Fibroblast of the aortic adventitia (primary cell): ENCODE measurements around the gene ATG13. TPM values are rescaled to one million over a fixed set of nuclear protein-coding genes. Genes with fewer than 3 reads are reported as not detected.
"Not testable (repeated sequence)": the region's sequence is repeated elsewhere in the genome, so short reads cannot be mapped to it uniquely, and the experiment has no call there.

ENCODE experiments used
- DNase-seq: peaks from one replicate; pipeline ENCODE4 v3.0.0-alpha.2; 2010; ENCODE audit warnings: low read depth
- H3K4me3 ChIP-seq: 2 replicates; pipeline ENCODE4 v1.5.1; 2011; ENCODE audit warnings: low read depth, mild to moderate bottlenecking, control low read depth, low read length, moderate library complexity
- CTCF ChIP-seq: IDR thresholded peaks from 2 replicates; pipeline ENCODE4 v1.5.1; 2011; ENCODE audit warnings: mild to moderate bottlenecking, low read length, control low read depth, inconsistent platforms; ENCODE audit not compliant: insufficient read depth
- total RNA-seq: library from RNA; depleted of rRNA; stranded (reverse); fragments of >200 nt; gene quantifications from 2 replicates; pipeline ENCODE4 v1.2.3, GENCODE V29; 2012; ENCODE audit warnings: low replicate concordance

Gene ATG13
- total RNA-seq, 1 donor: 58.8 TPM

GRCh38 chr11:46711303-46711702, 94.0 kb downstream of the ATG13 start:
- peak; percentile 51 for DNase-seq
- TF ChIP-seq CTCF: no peak
- H3K4me3 ChIP-seq: no peak overlapping the region

- H3K4me3 ChIP-seq: no peak overlapping the region
- DNase-seq: no peak
These were observed 95.7 kb downstream of the ATG13 start for GRCh38 chr11:46712874-46713576.

GRCh38 chr11:46717825-46718154, 100.4 kb downstream of the ATG13 start:
- H3K4me3 ChIP-seq, DNase-seq: not testable (repeated sequence)

More at GRCh38 chr11:46712874-46713576, 95.7 kb downstream of the ATG13 start:
- no peak for TF ChIP-seq CTCF

GRCh38 chr11:46718155-46719019, 101.0 kb downstream of the ATG13 start:
- no peak for TF ChIP-seq CTCF
- DNase-seq: no peak
- no peak overlapping the region for H3K4me3 ChIP-seq

GRCh38 chr11:46719048-46719542, 101.7 kb downstream of the ATG13 start, which contains the start of gene F2:
F2 (plus strand) TSS chr11:46719213; CDS start chr11:46719236, 23 bp downstream.
- no peak for TF ChIP-seq CTCF
- H3K4me3 ChIP-seq: no peak within 1 kb of the TSS
- DNase-seq: no peak

- no peak overlapping the region for H3K4me3 ChIP-seq
- TF ChIP-seq CTCF: no peak
- no peak for DNase-seq
These were observed 102.3 kb downstream of the ATG13 start for GRCh38 chr11:46719543-46720218.

- H3K4me3 ChIP-seq: no peak overlapping the region
- no peak for TF ChIP-seq CTCF
- no peak for DNase-seq
These were observed 103.9 kb downstream of the ATG13 start for GRCh38 chr11:46721286-46721685.
